GM19395 (cell line): ENCODE data around the gene EN2.

Experiments
- ATAC-seq: cut with Tn5 transposase; IDR thresholded peaks from one replicate; pipeline ENCODE4 v1.9.1; 2021; ENCODE audit warnings: mild to moderate bottlenecking, moderate library complexity; ENCODE audit not compliant: unreplicated experiment

EN2 gene

DNA sequence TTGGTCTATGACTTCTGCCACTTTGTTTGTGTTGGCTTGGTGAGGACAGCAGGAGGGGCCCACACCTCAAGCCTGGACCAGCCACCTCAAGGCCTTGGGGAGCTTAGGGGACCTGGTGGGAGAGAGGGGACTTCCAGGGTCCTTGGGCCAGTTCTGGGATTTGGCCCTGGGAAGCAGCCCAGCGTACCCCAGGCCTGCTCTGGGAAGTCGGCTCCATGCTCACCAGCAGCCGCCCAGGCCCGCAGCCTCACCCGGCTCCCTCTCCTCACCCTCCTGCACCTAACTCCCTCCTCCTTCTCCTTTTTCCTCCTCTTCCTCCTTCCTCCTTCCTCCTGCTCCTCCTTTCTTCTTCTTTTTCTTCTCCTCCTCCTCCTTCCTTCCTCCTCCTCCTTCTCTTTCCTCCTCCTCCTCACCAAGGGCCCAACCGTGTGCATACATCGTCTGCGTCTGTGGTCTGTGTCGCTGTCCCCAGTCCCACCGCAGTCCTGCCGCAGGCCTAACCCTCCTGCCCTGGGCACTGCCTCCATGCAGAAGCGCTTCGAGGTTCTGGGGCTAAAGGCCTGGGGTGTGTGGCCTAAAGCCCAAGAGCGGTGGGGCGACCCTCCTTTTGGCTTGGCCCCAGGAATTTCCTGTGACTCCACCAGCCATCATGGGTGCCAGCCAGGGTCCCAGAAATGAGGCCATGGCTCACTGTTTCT lies 5.3 kb downstream of the EN2 start:
- ATAC-seq = no peak

DNA sequence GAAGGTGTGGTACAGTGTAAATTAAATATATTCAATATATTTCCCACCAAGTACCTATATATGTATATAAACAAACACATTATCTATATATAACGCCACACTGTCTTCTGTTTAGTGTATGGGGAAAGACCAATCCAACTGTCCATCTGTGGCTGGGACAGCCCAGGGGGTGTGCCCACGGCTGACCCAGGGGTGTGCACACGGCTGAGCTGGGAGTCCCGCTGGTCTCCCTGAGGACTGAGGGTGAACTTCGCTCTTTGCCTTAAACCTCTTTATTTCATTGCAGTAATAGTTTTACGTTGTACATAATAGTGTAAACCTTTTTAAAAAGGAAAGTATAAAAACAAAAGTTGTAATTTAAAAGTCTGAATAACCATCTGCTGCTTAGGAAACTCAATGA lies 6.3 kb downstream of the EN2 start:
- no peak for ATAC-seq

DNA sequence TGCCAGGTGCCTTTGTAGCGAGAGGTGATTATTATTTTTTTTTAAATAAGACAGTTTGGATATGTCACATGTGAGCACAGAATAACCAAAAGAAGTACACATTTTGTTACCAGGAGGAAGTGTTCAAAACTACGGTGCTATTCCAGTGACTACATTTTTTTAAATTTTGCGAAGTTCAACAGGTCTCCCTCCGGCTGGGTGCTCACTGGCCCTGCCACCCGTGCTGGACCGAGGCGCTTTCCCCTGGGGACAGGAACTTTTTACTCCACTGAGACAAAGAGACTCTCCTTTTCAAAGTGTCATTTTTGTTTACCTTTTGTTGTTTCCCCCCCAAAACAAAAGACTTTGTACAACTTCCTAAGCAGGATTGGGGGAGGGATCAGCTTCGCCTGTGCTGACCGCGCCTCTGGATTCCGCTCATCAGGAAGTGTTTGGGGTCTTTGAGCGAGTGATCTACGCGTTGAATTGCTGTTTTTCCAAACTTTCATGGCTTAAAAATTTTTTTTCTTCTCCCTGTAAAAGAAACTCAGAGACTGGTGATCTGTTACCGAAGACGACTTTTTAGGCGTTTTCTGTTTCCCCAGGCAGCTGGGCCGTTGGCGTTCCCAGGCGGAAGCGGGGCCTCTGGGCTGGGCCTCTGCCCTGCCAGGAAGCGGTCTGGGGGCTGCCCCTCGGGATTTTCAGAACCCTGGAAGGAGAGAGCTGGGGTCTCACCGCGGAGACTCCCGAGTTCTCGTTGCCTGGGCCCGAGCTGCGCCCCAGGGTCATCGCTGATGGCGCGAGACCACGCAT lies 7.2 kb downstream of the EN2 start:
- no peak for ATAC-seq

DNA sequence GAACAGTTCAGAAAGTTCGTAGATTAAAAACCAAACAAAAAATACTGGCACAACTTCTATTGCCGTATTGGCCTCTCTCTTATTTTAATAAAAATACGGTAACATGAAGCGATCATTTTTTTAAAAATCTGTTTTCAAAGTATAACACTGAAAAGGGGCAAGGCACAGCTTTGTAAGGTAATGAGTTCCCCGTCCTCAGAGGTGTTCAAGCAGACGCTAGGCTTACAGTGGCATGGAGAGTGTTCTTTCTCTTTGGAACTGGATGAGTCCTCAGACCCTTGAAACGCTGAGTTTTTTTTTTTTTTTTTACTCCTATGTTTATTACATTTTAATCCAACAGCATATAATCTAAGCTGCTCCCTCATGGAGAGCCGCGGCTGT lies 7.8 kb downstream of the EN2 start:
- ATAC-seq = no peak

DNA sequence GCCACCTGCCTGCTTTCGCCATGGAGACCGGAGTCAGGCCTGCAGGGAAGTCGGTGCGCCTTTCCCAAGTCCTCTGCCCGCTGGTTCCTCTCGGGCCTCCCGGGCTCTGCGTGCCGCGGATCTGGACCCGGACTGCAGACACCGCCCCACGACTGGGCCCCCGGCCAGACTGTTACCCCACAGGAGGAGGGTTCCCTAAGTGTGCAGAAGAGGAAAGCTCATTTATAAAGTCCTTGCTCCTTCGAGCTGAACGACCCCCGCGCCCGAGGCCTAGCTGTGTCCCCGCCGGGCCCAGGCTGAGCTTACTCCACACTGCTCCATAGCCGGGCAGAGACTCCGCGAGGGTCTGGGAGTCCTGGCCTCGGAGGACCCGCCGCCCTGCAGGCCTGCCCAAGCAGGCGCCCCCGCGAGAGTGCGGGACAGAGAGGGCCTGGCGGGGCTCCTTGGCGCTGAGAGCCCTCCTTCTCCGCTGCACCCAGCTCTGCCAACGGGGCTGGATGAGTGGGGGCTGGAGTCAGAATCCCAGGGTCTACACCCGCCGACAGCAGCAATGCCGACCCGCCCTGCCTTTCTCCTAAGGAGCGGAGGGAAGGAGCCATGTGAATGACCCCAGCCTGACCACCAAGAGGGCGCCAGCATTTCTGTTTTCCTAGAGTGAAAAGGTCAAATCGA lies 8.3 kb downstream of the EN2 start:
- peak; percentile 5 for ATAC-seq

DNA sequence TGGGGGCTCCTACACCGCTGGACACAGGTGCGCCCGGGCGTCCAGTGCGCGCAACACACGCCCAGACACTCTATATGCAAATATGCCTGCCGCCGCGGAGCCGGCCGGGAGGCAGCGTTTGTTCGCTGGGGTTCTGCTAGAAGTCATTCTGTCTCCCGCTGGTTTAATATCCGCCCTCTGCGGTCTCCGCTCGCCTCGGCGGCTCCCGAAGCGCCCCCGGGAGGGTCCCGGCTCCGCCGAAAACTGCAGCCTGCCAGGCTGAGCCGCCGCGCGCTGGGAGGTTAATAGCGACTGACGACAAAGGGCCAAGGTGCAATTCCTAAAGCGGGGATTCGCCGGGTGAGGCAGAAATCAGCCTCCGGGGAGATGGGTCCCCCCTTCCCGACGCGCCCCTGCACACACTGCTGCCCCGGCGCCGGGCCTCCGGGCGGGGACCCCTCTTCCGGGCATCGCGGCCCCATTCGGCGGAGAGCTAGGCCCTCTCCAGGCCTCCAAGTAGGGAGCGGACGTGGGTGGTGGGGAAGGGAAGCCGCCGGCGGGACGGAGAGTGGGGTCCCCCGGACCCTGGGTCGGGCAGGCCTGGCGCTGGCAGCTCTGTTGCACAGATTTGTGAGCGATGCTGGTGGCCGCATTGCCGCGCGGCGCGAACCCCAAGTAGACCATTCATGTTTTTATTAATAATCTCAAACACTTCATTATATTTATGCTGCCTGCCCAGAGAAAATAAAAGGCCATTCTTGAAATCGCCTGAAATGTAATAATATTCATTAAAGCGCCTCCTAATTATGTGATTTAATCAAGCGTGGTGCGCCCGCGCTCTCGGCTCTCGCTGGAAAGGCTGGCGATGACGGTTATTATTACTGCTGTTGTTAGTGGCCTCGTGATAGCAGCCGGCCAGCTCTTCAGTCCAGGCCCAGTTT lies 9.1 kb downstream of the EN2 start:
- ATAC-seq = peak; percentile 55

DNA sequence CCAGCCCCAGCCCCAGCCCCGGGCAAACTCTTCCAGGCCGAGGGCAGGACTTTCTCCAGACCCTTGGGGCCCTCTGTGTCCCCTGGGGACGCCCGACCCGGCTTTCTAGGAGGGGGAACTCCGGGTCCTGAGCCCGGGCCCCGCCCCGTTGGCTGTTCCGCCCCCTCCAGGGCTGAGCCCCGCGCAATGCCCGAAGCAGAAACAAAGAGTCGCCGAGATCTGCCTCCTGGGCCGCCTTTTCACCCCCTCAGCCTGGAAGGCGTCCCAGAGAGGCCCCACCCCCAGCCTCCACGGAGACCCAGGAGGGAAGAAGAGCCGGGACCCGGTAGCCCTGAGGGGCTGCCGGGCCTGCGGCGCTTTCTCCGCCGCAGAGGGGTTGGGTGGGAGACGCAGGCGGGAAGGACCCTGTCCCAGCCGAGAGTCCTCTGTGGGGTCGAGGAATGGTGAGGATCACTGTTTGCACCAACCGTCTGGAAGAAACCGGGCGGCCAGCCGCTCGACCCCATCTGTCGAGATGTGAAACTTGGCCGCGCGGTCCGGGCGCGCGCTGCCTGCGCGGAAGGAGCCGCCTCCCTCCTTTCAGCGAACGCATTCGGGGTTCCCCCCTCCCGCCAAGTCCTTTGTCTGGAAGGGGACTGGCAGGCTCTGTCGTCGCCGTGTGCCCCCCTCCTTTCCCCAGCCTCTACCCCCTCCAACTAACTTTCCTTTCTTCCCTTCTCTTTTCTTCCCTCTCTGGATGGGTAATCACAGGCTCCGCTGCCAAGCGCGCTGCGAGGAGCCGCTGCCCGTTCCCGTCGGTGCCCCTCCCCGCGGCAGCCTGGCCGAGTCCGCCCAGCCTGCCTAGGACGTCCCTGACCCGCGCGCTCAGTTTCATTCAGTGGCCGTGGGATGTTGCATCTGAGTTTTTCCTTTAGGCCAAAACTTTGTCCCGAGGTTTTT lies 10.2 kb downstream of the EN2 start:
- peak; percentile 32 for ATAC-seq

DNA sequence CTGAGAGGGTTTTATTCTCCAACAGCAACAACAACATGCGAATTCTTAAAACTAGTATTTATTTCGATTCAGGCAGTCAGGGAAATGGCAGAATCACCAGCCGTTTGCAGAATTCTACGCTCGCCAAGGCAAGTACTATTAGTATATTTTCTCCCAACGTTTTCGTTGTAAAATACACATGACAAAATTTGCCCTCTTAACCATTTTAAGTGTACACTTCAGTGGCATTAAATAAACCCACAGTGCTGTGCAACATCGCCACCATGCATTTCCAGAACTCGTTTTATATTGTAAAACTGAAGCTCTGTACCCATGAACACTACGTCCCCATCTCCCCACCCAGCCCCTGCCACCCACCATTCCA lies 10.8 kb downstream of the EN2 start:
- ATAC-seq = no peak

DNA sequence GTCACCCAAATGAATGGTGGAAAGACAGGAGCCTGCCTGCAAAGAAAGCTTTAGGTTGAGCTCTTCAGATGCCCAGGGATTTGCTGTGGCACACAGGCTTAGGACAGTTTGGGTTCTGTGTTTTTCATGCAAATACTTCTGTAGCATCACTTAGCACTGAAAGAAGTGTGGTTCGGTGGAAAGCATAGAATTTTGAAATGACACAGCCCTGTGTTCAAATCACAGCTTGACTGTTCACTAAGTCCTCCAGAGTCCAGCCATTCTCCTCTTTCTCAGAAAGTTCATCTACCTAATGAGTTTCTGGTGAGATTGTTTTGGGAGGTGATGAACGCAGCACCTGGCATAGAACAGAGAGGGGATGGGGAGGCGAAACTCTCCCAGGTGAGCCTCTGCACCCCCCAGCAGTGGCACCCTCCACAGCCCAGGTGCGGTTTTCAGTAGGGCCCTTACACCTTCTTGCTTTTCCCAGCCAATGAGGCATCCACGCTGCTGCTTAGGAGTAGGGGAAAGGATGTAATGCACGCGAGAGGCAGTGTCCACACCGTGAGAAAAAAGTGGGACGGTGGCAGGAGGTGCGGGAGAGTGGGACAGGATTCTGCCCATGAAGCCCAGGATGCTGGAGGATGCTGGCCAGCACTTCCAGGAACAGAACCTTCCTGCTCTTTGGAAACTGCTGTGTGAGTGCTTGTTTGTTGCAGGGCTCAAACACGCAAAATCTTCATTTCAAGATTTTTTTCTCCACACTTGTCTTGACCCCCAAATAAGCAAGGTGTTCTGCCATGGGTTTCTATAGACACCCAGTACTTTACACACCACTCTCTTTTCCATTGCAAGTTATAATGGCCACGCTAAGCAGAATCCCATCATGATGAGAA lies 11.6 kb downstream of the EN2 start:
- ATAC-seq = no peak

DNA sequence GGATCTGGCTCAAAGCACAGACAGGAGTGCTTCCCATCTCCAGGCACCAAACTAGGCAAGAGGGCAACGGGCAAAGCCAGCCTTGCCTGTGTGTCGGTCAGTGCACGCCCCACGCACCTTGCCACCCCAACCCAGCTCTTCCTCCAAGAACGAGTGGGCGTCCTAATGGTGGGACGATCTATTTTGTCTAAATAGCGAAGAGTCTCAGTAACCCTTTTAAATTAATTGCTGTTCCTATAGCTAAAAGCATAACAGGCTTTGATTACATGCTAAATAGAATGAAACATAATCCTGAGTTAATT lies 12.2 kb downstream of the EN2 start:
- ATAC-seq = no peak

DNA sequence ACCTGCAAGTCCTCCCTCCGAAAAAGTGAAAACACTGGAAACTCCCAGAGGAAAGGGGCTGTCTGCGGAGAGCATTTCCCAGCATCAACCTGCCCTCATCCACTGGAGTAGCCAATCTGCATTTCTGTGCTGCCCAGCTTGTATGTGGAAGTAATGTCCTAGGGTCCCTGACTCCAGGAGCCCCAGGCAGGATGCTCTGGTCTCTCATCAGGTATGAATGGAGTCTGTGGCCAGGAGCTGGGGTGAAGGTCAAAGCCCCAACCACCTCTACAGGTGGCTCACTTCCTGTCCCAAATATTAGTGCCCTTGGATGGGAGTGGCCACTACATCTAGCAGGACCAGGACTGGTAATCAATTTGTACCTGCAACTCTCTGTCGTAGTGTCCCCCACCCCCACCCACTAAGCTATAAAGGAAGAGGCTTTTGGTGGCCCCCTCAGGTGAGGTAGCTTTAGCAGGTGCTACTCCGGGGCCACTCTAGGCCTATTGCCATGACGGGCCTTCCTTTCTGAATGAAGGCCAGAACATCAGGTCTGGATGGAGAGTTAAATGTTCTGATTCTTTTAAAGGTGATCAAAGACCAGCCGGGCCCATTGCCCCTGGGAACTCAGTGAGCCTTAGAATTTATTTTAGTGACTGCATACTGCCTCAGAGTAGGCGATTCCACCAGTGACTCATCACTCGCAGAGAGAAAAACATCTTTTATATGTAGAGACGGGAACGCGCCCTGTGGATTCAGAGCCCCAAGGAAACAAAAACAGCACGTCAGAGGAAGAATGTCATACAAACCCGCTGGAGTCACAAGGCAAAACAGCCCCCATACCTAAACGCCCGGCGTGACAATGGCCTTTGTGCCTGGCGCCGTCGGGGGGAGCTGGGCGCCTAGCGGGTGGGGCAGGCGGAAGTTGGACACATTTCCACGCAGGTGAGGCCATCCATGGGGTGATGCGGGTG lies 13.0 kb downstream of the EN2 start:
- no peak for ATAC-seq

DNA sequence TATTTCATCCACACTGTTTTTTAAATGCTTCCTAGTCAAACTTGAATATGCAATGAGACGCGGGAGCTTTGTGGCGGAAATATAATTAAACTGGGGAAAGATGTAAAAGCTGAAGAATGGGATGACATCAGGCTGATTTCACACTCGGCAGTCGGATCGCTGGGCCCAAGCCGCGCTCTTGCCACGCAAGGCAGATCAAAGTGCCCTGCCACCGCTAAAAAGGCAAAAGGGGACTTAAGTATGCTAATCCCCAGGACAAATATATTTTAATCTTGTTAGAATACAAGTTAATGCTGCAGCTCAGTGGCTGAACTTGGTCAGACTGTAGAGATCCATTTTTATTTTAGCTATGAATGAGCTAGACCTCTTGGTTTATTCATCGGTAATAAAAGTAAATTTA lies 13.8 kb downstream of the EN2 start:
- no peak for ATAC-seq

DNA sequence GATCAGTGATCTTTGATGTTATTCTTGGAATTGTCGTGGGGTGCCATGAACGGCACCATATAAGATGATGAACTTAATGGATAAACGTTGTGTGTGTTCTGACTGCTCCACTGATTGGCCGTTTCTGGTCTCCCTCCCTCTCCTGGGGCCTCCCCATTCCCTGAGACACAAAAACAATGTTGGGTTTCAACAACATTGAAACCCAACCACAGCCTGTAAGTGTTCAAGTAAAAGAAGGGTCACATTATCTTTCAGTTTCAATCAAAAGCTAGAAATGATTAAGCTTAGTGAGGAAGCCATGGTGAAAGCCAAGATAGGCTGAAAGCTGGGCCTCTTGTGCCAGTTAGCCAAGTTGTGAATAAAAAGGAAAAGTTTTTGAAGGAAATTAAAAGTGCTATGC lies 19.5 kb downstream of the EN2 start:
- peak; percentile 95 for ATAC-seq

DNA sequence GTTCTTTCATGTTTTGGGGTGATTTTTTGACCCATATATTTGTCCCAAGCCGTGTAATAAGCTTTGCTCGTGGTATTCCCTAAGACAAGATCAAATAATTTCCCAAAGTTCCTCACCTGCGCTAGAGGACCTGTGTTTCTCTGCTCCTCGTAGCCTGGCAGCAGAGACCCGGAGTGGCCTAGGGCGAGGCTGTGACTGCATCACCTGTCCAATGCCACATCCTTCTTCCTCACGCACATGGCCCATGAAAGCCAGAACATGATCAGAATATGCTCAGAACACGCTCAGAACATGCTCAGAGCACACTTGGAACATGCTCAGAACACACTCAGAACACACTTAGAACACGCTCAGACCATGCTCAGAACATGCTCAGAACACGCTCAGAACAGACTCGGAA lies 23.8 kb downstream of the EN2 start:
- no peak for ATAC-seq

DNA sequence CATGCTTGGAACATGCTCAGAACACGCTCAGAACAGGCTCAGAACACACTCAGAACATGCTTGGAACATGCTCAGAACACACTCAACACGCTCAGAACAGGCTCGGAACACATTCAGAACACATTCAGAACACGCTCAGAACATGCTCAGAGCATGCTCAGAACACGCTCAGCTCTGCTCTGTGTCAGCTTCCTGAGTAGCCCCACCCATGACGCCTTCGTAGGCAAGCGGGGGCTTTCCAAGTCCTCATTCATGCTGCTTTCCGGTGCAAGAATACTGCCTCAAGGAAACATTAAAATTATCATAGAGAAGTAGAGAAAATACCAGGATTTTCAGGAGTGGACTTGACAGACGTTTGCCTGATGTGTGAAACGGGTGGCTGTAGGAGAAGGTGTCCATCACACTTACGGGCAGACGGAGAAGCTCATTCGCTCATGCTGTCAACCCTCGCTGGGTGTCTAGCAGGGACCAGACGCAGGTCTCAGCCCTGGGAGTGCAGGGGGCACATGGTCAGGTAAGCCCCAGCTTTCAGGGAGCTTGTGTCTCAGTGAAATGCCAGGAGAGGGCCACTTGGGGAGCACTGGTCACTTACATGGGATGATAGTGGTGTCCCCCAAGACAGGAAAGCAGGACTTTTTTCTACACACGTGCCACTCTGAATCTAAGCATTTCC lies 24.7 kb downstream of the EN2 start:
- ATAC-seq = peak; percentile 68

DNA sequence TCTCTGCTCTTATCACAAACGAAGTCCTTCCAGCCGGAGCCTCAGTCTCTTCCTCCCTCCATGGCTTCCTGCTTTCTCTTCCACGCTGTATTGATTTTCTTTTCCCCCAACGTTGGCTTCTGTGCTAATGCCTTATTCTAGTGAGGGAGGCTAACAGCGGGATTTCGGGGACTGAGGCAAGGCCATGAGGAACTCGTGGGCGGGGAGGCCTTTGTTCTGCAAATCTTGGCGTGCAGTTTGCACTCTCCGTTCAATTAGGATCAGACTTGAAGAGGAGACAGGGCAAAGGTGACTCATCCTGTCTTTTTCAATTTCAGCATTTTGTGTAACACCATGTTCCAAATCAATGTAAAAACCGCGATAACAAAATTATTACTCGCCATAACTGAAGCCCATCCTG lies 25.3 kb downstream of the EN2 start:
- ATAC-seq = peak; percentile 4

DNA sequence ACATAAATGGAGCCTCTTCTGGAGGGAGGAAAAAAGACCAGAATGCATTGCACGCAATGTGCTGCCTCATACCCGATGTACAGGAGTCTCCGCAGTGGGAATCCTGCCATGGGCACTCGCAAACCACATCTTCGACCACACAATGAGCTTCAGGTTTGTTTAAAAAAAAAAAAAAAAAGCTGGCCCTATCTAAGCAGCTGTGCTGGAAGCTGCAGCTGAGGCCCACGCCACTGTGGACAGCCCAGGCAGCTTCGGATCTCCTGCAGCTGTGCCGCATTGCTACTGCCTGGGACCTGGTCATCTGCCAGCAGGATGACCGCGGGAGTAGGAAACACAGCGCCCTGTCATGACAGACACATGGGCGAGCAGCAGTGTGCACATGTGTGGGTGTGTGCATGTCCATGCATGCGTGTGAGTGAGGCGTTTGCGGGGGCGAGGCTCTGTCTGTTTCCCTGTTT lies 26.0 kb downstream of the EN2 start:
- no peak for ATAC-seq
